Pancreas (tissue), 10 donors: Measurements from ENCODE around the gene CTNNA3. TPM values are rescaled to one million over a fixed set of nuclear protein-coding genes. Genes with fewer than 3 reads are reported as not detected.

Experiments used
- ATAC-seq, 4 donors: fragments of 200-7000 bp; cut with Tn5 transposase; one replicate each; pipeline versions ENCODE4 v1.8.0 to v1.9.1; 2020; ENCODE audit warnings: mild to moderate bottlenecking in 4 of 4, moderate library complexity in 4 of 4
- DNase-seq, 6 donors: peaks; one replicate each; pipeline ENCODE4 v3.0.0-alpha.2; 2020
- FAIRE-seq: peaks from 2 replicates; lab custom pipeline; 2012; peaks lifted over from hg19 to GRCh38; lab: Jason Lieb, UNC
- H3K27ac ChIP-seq, 4 donors: fragments of 200-600 bp; sonication (generic); 1 replicate in 3 of 4; 2 replicates in 1 of 4; pipeline versions ENCODE4 v1.5.0 to v1.8.0; 2020
- H3K27me3 ChIP-seq, 4 donors: fragments of 200-600 bp; one replicate each; pipeline ENCODE4 v1.8.0; 2021
- H3K36me3 ChIP-seq, 3 donors: fragments of 200-600 bp; sonication (generic) in 1 of 3; one replicate each; pipeline versions ENCODE4 v1.5.0 to v1.8.0; 2020 to 2021
- H3K4me1 ChIP-seq, 3 donors: fragments of 200-600 bp; one replicate each; pipeline ENCODE4 v1.8.0; 2021
- H3K4me3 ChIP-seq, 4 donors: fragments of 200-600 bp; sonication (generic) in 2 of 4; one replicate each; pipeline versions ENCODE4 v1.5.0 to v1.8.0; 2020 to 2021
- H3K9me3 ChIP-seq, 4 donors: fragments of 200-600 bp; one replicate each; pipeline ENCODE4 v1.8.0; 2021
- CTCF ChIP-seq, 4 donors: fragments of 200-600 bp; sonication (generic) in 3 of 4; IDR thresholded peaks; one replicate each; pipeline versions ENCODE4 v1.5.0 to v1.8.0; 2021; ENCODE audit warnings: antibody characterized with exemption in 4 of 4
- WGBS, 2 donors: extraction: QIAGEN DNeasy Blood & Tissue Kit; methylation state at CpG; one replicate each; pipeline ENCODE4 v1.1.7; 2013; 5-methylcytosine and 5-hydroxymethylcytosine counted together
- intact Hi-C, 3 donors: fragments of 100-400 bp; cut with DNase I; formaldehyde crosslinking; loops; one replicate each; pipeline versions ENCODE4 v1.11.1 to v1.14.2; 2022
- polyA plus RNA-seq, 2 donors: library from polyadenylated mRNA; stranded (reverse); fragments of 200-250 nt; gene quantifications; one replicate each; pipeline ENCODE4 v1.2.3, GENCODE V29; 2013
- total RNA-seq, 6 donors: library from RNA; stranded (reverse); fragmentation: NEBNext Ultra II Directional in 4 of 6; extraction: Animal tissue kit (Norgen Biotek cat#: 25700) in 4 of 6; gene quantifications; one replicate each; pipeline versions ENCODE4 v1.2.1 to v1.2.4, GENCODE V29; 2021 to 2023
- donor health status: healthy with polysubstance abuse.
- donor health status: DM: no; HTN: no; CAD: no; lungs with moderate emphysema.
- donor health status: DM: no; HTN: no; CAD: no.
- donor health status: control.
- donor health status: control.
- donor health status: Bipolar disorder and iron deficiency.
- donor health status: DM: yes; HTN: yes; CAD: no.
- donor health status: DM: no; HTN: no; CAD: no.
- donor health status: DM: no; HTN: no; CAD: no.
- donor health status: DM: yes; HTN: yes; CAD: no.

Gene CTNNA3
- total and polyA plus RNA-seq, 8 donors: 0.02 to 0.83 (median 0.21) TPM

GRCh38 chr10:66222462-66223046 lies 1473.4 kb downstream of the CTNNA3 start:
- FAIRE-seq: no peak
- Histone ChIP-seq H3K9me3 (no peaks in the 10 kb centered on the region), H3K27me3 (no peaks in the 10 kb centered on the region), H3K36me3 (no peaks in the 10 kb centered on the region), H3K27ac (no peak overlapping the region), H3K4me1 (no peaks in the 10 kb centered on the region), H3K4me3 (no peak overlapping the region)
- DNase-seq: no peak
- 57 to 62% methylated on average over 3 of the region's 3 CpGs for WGBS, 2 donors
- intact Hi-C loops: no loop called here
- no peak for TF ChIP-seq CTCF (IDR thresholded peaks at IDR 0.05)
- no peak for ATAC-seq

GRCh38 chr10:66218981-66219587 lies 1476.9 kb downstream of the CTNNA3 start:
- TF ChIP-seq CTCF (IDR thresholded peaks at IDR 0.05): no peak
- H3K27me3 ChIP-seq: no peaks in the 10 kb centered on the region
- H3K4me1 ChIP-seq: no peaks in the 10 kb centered on the region
- no peak overlapping the region for H3K4me3 ChIP-seq
- 51 to 64% methylated on average over 5 of the region's 5 CpGs for WGBS, 2 donors
- no peak for ATAC-seq
- H3K36me3 ChIP-seq: no peaks in the 10 kb centered on the region
- no peak for FAIRE-seq
- no peak for DNase-seq
- no peaks in the 10 kb centered on the region for H3K9me3 ChIP-seq
- H3K27ac ChIP-seq: no peak overlapping the region
- intact Hi-C loops: no loop called here

- no peak for TF ChIP-seq CTCF (IDR thresholded peaks at IDR 0.05)
- Histone ChIP-seq H3K27me3 (no peaks in the 10 kb centered on the region), H3K4me3 (no peak overlapping the region), H3K9me3 (no peaks in the 10 kb centered on the region), H3K4me1 (no peaks in the 10 kb centered on the region), H3K36me3 (no peaks in the 10 kb centered on the region), H3K27ac (no peak overlapping the region)
- no peak for ATAC-seq
- FAIRE-seq: no peak
- WGBS, 2 donors: 66 to 80% methylated on average over 2 of the region's 2 CpGs
- intact Hi-C loops: no loop called here
- DNase-seq: no peak
Measured at GRCh38 chr10:66218289-66218688, 1477.7 kb downstream of the CTNNA3 start.

- H3K9me3 ChIP-seq: no peaks in the 10 kb centered on the region
- ATAC-seq (no peak), DNase-seq (no peak), FAIRE-seq (no peak)
- H3K36me3 ChIP-seq: no peaks in the 10 kb centered on the region
- no peaks in the 10 kb centered on the region for H3K27me3 ChIP-seq
- 66 to 71% methylated on average over 3 of the region's 3 CpGs for WGBS, 2 donors
- intact Hi-C loops: no loop called here
- H3K27ac ChIP-seq: no peak overlapping the region
- H3K4me3 ChIP-seq: no peak overlapping the region
- TF ChIP-seq CTCF (IDR thresholded peaks at IDR 0.05): no peak
- no peaks in the 10 kb centered on the region for H3K4me1 ChIP-seq
Measured at GRCh38 chr10:66215920-66216319, 1480.1 kb downstream of the CTNNA3 start.

GRCh38 chr10:66214721-66215404 lies 1481.1 kb downstream of the CTNNA3 start:
- Histone ChIP-seq H3K9me3 (no peaks in the 10 kb centered on the region), H3K27ac (no peak overlapping the region), H3K27me3 (no peaks in the 10 kb centered on the region), H3K4me3 (no peak overlapping the region), H3K4me1 (no peaks in the 10 kb centered on the region), H3K36me3 (no peaks in the 10 kb centered on the region)
- 56 to 73% methylated on average over 4 of the region's 4 CpGs for WGBS, 2 donors
- intact Hi-C loops: no loop called here
- DNase-seq: no peak
- TF ChIP-seq CTCF (IDR thresholded peaks at IDR 0.05): no peak
- no peak for ATAC-seq
- no peak for FAIRE-seq
